SK-N-SH (cell line): ENCODE measurements around the gene SRSF7. TPM values are rescaled to one million over a fixed set of nuclear protein-coding genes. Genes with fewer than 3 reads are reported as not detected.

Source experiments
- CTCF ChIA-PET: fragments of 300-600, 350-600 bp; formaldehyde crosslinking; extraction: SDS; loops from one replicate; lab custom pipeline; 2021; lab: Yijun Ruan, JAX
- POLR2A ChIA-PET: fragments of 350-600 bp; sonication (Branson Sonifier 250); formaldehyde crosslinking; extraction: SDS; loops from one replicate; lab custom pipeline; 2020; ENCODE audit warnings: antibody characterized with exemption, inconsistent platforms; lab: Yijun Ruan, JAX
- DNase-seq: peaks from one replicate; pipeline ENCODE4 v3.0.0; 2012
- H2AFZ ChIP-seq: fragments of 200-600 bp; sonication (generic); 2 replicates; pipeline ENCODE4 v1.8.1; 2016; ENCODE audit warnings: antibody characterized with exemption, mild to moderate bottlenecking, low read depth
- H3F3A ChIP-seq: fragments of 200-600 bp; sonication (generic); replicated peaks from 2 replicates; pipeline ENCODE3; 2016; ENCODE audit warnings: antibody characterized with exemption, mild to moderate bottlenecking; ENCODE audit not compliant: insufficient read depth
- H3K27ac ChIP-seq, 2 experiments: fragments of 200-500 bp in 1 of 2; fragments of 200-600 bp in 1 of 2; sonication (Bioruptor generic) in 1 of 2; sonication (generic), shearing (Covaris generic) in 1 of 2; 2 replicates each; pipeline versions ENCODE4 v1.5.1 to v1.6.1; 2014 to 2016; ENCODE audit warnings: low read depth in 2 of 2, inconsistent platforms in 1 of 2, low read length in 1 of 2, mild to moderate bottlenecking in 1 of 2, mixed read lengths in 1 of 2
- H3K27me3 ChIP-seq: fragments of 200-600 bp; sonication (generic), shearing (Covaris generic); 2 replicates; pipeline ENCODE4 v1.6.1; 2016; ENCODE audit warnings: mixed run types; ENCODE audit not compliant: insufficient read depth
- H3K36me3 ChIP-seq, 2 experiments: fragments of 200-500 bp in 1 of 2; fragments of 200-600 bp in 1 of 2; sonication (Bioruptor generic) in 1 of 2; sonication (generic) in 1 of 2; replicated peaks in 1 of 2; 2 replicates each; pipeline versions ENCODE3 to v1.5.1; 2014 to 2016; ENCODE audit warnings: low read length in 1 of 2, mild to moderate bottlenecking in 1 of 2; ENCODE audit not compliant: insufficient read depth in 2 of 2, control insufficient read depth in 1 of 2
- H3K4me1 ChIP-seq, 2 experiments: fragments of 200-500 bp in 1 of 2; fragments of 200-600 bp in 1 of 2; sonication (Bioruptor generic) in 1 of 2; sonication (generic), shearing (Covaris generic) in 1 of 2; 2 replicates each; pipeline versions ENCODE4 v1.5.1 to v1.6.1; 2014 to 2016; ENCODE audit warnings: low read depth in 1 of 2, low read length in 1 of 2, mixed run types in 1 of 2; ENCODE audit not compliant: insufficient read depth in 2 of 2, control insufficient read depth in 1 of 2
- H3K4me2 ChIP-seq: fragments of 200-600 bp; sonication (generic), shearing (Covaris generic); 2 replicates; pipeline ENCODE4 v1.6.1; 2017; ENCODE audit warnings: mixed run types
- H3K4me3 ChIP-seq, 2 experiments: fragments of 200-500 bp in 1 of 2; fragments of 200-600 bp in 1 of 2; sonication (Bioruptor generic) in 1 of 2; sonication (generic), shearing (Covaris generic) in 1 of 2; 2 replicates each; pipeline versions ENCODE4 v1.5.1 to v1.8.1; 2014 to 2016; ENCODE audit warnings: low read depth in 2 of 2, inconsistent platforms in 1 of 2, low read length in 1 of 2, mild to moderate bottlenecking in 1 of 2, mixed read lengths in 1 of 2, moderate library complexity in 1 of 2
- H3K79me2 ChIP-seq: fragments of 200-600 bp; sonication (generic); 2 replicates; pipeline ENCODE4 v1.8.1; 2017; ENCODE audit warnings: mild to moderate bottlenecking; ENCODE audit not compliant: insufficient read depth
- H3K9ac ChIP-seq: fragments of 200-600 bp; sonication (generic); 2 replicates; pipeline ENCODE4 v1.6.1; 2017; ENCODE audit warnings: mixed run types
- H3K9me2 ChIP-seq: fragments of 200-600 bp; sonication (generic); 2 replicates; pipeline ENCODE4 v1.6.1; 2017; ENCODE audit warnings: mixed run types
- H3K9me3 ChIP-seq: fragments of 200-600 bp; sonication (generic); 2 replicates; pipeline ENCODE4 v1.6.1; 2017; ENCODE audit warnings: mixed run types, mild to moderate bottlenecking, moderate library complexity
- H4K20me1 ChIP-seq: fragments of 200-600 bp; sonication (generic); 2 replicates; pipeline ENCODE4 v1.6.1; 2017; ENCODE audit warnings: mild to moderate bottlenecking, mixed run types; ENCODE audit not compliant: insufficient read depth
- CHD2 ChIP-seq: fragments of 150-350 bp; IDR thresholded peaks from 2 replicates; pipeline ENCODE4 v1.6.1; 2018; ENCODE audit warnings: low read length; ENCODE audit not compliant: partially characterized antibody
- EZH2phosphoT487 ChIP-seq: fragments of 200-600 bp; sonication (generic); IDR thresholded peaks from 2 replicates; pipeline ENCODE4 v1.6.1; 2017; ENCODE audit warnings: low read depth, mixed run types, mild to moderate bottlenecking, antibody characterized with exemption, moderate library complexity, borderline replicate concordance
- FOSL2 ChIP-seq: IDR thresholded peaks from 2 replicates; pipeline ENCODE4 v1.4.0; 2012; ENCODE audit warnings: low read depth, mild to moderate bottlenecking, moderate library complexity, borderline replicate concordance
- FOXJ3 ChIP-seq: sonication (generic); formaldehyde crosslinking; IDR thresholded peaks from 2 replicates; pipeline ENCODE4 v1.5.1; 2020; ENCODE audit warnings: mild to moderate bottlenecking, missing genetic modification reagents
- FOXM1 ChIP-seq: IDR thresholded peaks from 2 replicates; pipeline ENCODE4 v1.4.0; 2012; ENCODE audit warnings: low read depth, mild to moderate bottlenecking
- GABPA ChIP-seq: IDR thresholded peaks from 2 replicates; pipeline ENCODE4 v1.4.0; 2012; ENCODE audit warnings: low read depth, mild to moderate bottlenecking
- GATA2 ChIP-seq: sonication (generic); formaldehyde crosslinking; IDR thresholded peaks from 2 replicates; pipeline ENCODE4 v1.5.0; 2020; ENCODE audit warnings: mild to moderate bottlenecking, missing genetic modification reagents
- JUND ChIP-seq: IDR thresholded peaks from 2 replicates; pipeline ENCODE4 v1.4.0; 2012
- MEF2A ChIP-seq: IDR thresholded peaks from 2 replicates; pipeline ENCODE4 v1.4.0; 2012; ENCODE audit warnings: low read depth, borderline replicate concordance
- MXI1 ChIP-seq: IDR thresholded peaks from 2 replicates; pipeline ENCODE4 v1.6.1; 2012; ENCODE audit warnings: mild to moderate bottlenecking, low read depth, low read length, improper control_type of control experiment
- NFIC ChIP-seq: IDR thresholded peaks from 2 replicates; pipeline ENCODE4 v1.4.0; 2012; ENCODE audit warnings: borderline replicate concordance
- NRF1 ChIP-seq: IDR thresholded peaks from 2 replicates; pipeline ENCODE4 v1.6.1; 2012; ENCODE audit warnings: low read depth, mild to moderate bottlenecking, low read length
- POLR2AphosphoS5 ChIP-seq: IDR thresholded peaks from 2 replicates; pipeline ENCODE4 v1.6.1; 2012; ENCODE audit warnings: low read depth, low read length
- RAD21 ChIP-seq: IDR thresholded peaks from 2 replicates; pipeline ENCODE4 v1.6.1; 2012; ENCODE audit warnings: mild to moderate bottlenecking, low read length
- RCOR1 ChIP-seq: fragments of 150-350 bp; IDR thresholded peaks from 2 replicates; pipeline ENCODE4 v1.6.1; 2017; ENCODE audit warnings: antibody characterized with exemption, low read length
- RFX5 ChIP-seq: IDR thresholded peaks from 2 replicates; pipeline ENCODE4 v1.6.1; 2012; ENCODE audit warnings: mild to moderate bottlenecking, improper control_type of control experiment, low read length
- SIN3A ChIP-seq: IDR thresholded peaks from 2 replicates; pipeline ENCODE4 v1.6.1; 2012; ENCODE audit warnings: low read depth, mild to moderate bottlenecking, low read length, moderate library complexity, borderline replicate concordance
- TAF1 ChIP-seq: IDR thresholded peaks from 2 replicates; pipeline ENCODE4 v1.6.1; 2012; ENCODE audit warnings: low read depth, mild to moderate bottlenecking, low read length, moderate library complexity, borderline replicate concordance
- TCF12 ChIP-seq: IDR thresholded peaks from 2 replicates; pipeline ENCODE4 v1.4.0; 2012
- TEAD4 ChIP-seq: IDR thresholded peaks from 2 replicates; pipeline ENCODE4 v1.4.0; 2012; ENCODE audit warnings: mild to moderate bottlenecking, borderline replicate concordance; ENCODE audit not compliant: insufficient read depth
- YY1 ChIP-seq: IDR thresholded peaks from 2 replicates; pipeline ENCODE4 v1.4.0; 2012; ENCODE audit warnings: low read depth, mild to moderate bottlenecking
- WGBS: methylation state at CpG from one replicate; pipeline ENCODE4 v1.1.6; 2017; ENCODE audit warnings: low lambda C conversion rate; 5-methylcytosine and 5-hydroxymethylcytosine counted together
- polyA plus RNA-seq, 3 experiments: library from polyadenylated mRNA; depleted of rRNA; stranded (reverse); fragments of >200 nt; gene quantifications; 2 replicates each; pipeline ENCODE4 v1.2.3, GENCODE V29; 2012
- TF ChIP-seq, protein P1 (sequence below): IDR thresholded peaks from 2 replicates; pipeline ENCODE4 v1.4.0; 2012; ENCODE audit warnings: low read depth, borderline replicate concordance
- TF ChIP-seq, protein P2 (sequence below): fragments of 150-350 bp; IDR thresholded peaks from 2 replicates; pipeline ENCODE4 v1.6.1; 2017; ENCODE audit warnings: antibody characterized with exemption, low read length, low read depth, borderline replicate concordance
- TF ChIP-seq, protein P3 (sequence below): IDR thresholded peaks from 2 replicates; pipeline ENCODE4 v1.4.0; 2012; ENCODE audit warnings: low read depth
- TF ChIP-seq, protein P4 (sequence below): fragments of 150-350 bp; IDR thresholded peaks from 2 replicates; pipeline ENCODE4 v1.6.1; 2016; ENCODE audit warnings: mild to moderate bottlenecking, low read depth, low read length
- TF ChIP-seq, protein P5 (sequence below): IDR thresholded peaks from 2 replicates; pipeline ENCODE4 v1.4.0; 2012; ENCODE audit warnings: low read depth, borderline replicate concordance
- TF ChIP-seq, protein P6 (sequence below): IDR thresholded peaks from 2 replicates; pipeline ENCODE4; 2012

SRSF7 gene
- polyA plus RNA-seq (2012; rRNA removed), result 199 and 212 TPM in 2 replicates
- 195 and 227 TPM in 2 replicates for polyA plus RNA-seq (2012; cell fraction: cytosol; rRNA removed)
- 186 and 370 TPM in 2 replicates for polyA plus RNA-seq (2012; cell fraction: nucleus; rRNA removed)

DNA sequence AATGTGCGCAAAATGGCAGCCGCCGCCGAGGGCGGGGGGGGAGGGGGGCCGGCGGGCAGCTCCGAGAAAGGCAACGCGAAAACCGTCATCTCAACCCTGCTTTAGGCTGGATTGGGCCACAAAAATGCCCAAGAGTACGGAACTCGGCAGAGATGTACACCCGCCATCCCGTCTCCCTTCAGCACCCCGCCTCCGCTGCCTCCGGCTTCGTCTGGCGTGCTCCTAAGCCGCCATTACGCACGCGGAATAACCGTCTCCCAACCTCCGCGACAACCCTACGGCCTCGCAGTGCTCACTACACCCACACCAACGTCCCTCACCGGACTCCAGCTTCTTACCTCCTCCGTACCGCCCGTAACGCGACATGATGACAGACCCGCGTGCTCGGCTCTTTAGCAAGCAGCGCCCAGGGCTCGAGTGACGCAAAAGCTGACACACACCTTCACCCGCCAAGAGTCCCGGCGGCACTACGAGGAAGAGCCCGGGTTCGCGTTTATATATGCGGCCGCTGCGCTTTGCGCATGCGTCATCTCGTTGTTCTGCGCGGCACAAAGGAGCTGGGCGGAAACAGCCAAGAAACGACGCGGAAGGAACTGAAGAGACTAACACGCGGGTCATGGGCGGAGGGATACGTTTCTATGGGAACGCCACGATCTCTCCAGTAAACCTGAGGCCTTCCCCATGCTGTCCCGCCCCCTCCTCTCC, at the start of gene SRSF7:
Gene SRSF7, minus strand, starts transcription at position 471 of the 705 bp plus-strand sequence. Its CDS starts 105 bp downstream, at position 366.
- Histone ChIP-seq H2AFZ (peak within 1 kb of the TSS; percentile 93), H3K27ac (peak within 1 kb of the TSS; percentile 92 to 100), H3K36me3 (peaks cover 40 to 41% of the 10 kb centered on the region in 2 experiments), H3K9ac (peak within 1 kb of the TSS; percentile 97), H3K9me3 (no peaks in the 10 kb centered on the region), H3K27me3 (no peaks in the 10 kb centered on the region), H4K20me1 (peaks cover 45% of the 10 kb centered on the region), H3K4me3 (peak within 1 kb of the TSS; percentile 92 to 94), H3K9me2 (no peaks in the 10 kb centered on the region), H3K79me2 (peaks cover 51% of the 10 kb centered on the region), H3K4me1 (peaks cover 41 to 43% of the 10 kb centered on the region in 2 experiments), H3F3A (peaks cover 31% of the 10 kb centered on the region), H3K4me2 (peak within 1 kb of the TSS; percentile 91)
- POLR2A ChIA-PET, result interaction anchor here (0.6 to 2.3 kb wide), 55 partner anchors 9 to 1428 kb away, joined by 3 to 65 read pairs (median 5); partner anchors contain the start of genes ATL2, CYP1B1, DHX57 and GEMIN6
- CTCF ChIA-PET, result interaction anchor here (0.7 to 4.5 kb wide), 7 partner anchors 10 to 375 kb away, joined by 3 to 24 read pairs (median 5); partner anchors contain the start of gene ATL2
- WGBS, result under 1% methylated on average over 65 of the region's 68 CpGs
- peak; percentile 98 for DNase-seq
- TF ChIP-seq YY1 (peak; percentile 95), EZH2phosphoT487 (no peak), RAD21 (no peak), TAF1 (peak; percentile 100), TEAD4 (0 out of 2 replicates have a peak, but pooled peaks have one; percentile 39), NFIC (no peak; the same call in 1 of the 2 replicates), FOXJ3 (CRISPR knock-in tag) (0 out of 2 replicates have a peak, but pooled peaks have one; percentile 53), SIN3A (peak; percentile 99; the same call in 1 of the 2 replicates), POLR2AphosphoS5 (peak; percentile 100), NRF1 (peak; percentile 88), MXI1 (peak; percentile 97), GATA2 (CRISPR knock-in tag) (no peak), GABPA (peak; percentile 78), MEF2A (no peak), TCF12 (peak; percentile 31; the same call in 1 of the 2 replicates), FOSL2 (no peak), FOXM1 (no peak), RFX5 (peak; percentile 59), JUND (peak; percentile 37; the same call in 1 of the 2 replicates), CHD2 (peak; percentile 98), RCOR1 (peak; percentile 64)
- TF ChIP-seq, protein P1, sequence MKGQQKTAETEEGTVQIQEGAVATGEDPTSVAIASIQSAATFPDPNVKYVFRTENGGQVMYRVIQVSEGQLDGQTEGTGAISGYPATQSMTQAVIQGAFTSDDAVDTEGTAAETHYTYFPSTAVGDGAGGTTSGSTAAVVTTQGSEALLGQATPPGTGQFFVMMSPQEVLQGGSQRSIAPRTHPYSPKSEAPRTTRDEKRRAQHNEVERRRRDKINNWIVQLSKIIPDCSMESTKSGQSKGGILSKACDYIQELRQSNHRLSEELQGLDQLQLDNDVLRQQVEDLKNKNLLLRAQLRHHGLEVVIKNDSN, result no peak
- TF ChIP-seq, protein P2, sequence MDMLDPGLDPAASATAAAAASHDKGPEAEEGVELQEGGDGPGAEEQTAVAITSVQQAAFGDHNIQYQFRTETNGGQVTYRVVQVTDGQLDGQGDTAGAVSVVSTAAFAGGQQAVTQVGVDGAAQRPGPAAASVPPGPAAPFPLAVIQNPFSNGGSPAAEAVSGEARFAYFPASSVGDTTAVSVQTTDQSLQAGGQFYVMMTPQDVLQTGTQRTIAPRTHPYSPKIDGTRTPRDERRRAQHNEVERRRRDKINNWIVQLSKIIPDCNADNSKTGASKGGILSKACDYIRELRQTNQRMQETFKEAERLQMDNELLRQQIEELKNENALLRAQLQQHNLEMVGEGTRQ, result no peak
- TF ChIP-seq, protein P3, sequence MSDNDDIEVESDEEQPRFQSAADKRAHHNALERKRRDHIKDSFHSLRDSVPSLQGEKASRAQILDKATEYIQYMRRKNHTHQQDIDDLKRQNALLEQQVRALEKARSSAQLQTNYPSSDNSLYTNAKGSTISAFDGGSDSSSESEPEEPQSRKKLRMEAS, result peak; percentile 97
- TF ChIP-seq, protein P4, sequence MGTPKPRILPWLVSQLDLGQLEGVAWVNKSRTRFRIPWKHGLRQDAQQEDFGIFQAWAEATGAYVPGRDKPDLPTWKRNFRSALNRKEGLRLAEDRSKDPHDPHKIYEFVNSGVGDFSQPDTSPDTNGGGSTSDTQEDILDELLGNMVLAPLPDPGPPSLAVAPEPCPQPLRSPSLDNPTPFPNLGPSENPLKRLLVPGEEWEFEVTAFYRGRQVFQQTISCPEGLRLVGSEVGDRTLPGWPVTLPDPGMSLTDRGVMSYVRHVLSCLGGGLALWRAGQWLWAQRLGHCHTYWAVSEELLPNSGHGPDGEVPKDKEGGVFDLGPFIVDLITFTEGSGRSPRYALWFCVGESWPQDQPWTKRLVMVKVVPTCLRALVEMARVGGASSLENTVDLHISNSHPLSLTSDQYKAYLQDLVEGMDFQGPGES, result peak; percentile 13; the same call in 1 of the 2 replicates
- TF ChIP-seq, protein P5, sequence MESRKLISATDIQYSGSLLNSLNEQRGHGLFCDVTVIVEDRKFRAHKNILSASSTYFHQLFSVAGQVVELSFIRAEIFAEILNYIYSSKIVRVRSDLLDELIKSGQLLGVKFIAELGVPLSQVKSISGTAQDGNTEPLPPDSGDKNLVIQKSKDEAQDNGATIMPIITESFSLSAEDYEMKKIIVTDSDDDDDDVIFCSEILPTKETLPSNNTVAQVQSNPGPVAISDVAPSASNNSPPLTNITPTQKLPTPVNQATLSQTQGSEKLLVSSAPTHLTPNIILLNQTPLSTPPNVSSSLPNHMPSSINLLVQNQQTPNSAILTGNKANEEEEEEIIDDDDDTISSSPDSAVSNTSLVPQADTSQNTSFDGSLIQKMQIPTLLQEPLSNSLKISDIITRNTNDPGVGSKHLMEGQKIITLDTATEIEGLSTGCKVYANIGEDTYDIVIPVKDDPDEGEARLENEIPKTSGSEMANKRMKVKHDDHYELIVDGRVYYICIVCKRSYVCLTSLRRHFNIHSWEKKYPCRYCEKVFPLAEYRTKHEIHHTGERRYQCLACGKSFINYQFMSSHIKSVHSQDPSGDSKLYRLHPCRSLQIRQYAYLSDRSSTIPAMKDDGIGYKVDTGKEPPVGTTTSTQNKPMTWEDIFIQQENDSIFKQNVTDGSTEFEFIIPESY, result no peak
- TF ChIP-seq, protein P6, sequence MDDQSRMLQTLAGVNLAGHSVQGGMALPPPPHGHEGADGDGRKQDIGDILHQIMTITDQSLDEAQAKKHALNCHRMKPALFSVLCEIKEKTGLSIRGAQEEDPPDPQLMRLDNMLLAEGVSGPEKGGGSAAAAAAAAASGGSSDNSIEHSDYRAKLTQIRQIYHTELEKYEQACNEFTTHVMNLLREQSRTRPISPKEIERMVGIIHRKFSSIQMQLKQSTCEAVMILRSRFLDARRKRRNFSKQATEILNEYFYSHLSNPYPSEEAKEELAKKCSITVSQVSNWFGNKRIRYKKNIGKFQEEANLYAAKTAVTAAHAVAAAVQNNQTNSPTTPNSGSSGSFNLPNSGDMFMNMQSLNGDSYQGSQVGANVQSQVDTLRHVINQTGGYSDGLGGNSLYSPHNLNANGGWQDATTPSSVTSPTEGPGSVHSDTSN, result peak; percentile 80
